Measurements from ENCODE around the gene TANGO6.

TANGO6 gene

DNA sequence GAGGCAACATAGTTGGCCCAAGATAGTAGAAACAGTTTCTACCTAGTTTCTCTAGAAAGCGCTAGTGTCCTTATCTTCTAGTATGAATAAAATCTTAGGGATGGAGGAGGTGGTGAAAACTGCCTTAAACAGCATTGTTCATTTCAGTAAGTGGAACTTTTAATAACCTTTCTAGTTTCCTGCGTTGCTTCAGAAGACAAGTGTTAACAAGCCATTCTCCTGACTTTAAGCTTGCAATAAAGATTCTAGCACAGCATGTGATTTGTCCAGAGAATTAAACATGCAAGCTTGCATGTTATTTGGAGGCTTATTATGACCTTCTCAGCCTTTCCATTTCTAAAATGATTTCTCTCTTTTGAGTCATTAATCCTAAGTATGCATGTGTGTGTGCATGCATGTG, 72.3 kb downstream of the TANGO6 start:
- no peak for DNase-seq

DNA sequence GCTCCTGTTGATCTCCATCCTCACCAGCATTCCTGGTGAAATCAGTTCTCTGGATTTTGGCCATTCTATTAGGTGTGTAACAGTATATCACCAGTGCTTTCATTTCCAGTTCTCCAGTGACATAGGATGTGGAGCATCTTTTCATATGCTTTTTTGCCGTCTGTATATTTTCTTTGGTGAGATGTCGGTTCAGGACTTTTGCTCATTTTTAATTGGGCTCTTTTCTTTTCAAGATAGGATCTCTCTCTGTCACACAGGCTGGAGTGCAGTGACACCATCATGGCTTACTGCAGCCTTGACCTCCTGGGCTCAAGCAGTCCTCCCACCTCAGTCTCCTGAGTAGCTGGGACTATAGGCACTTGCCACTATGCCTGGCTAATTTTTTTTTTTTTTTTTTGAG, 74.2 kb downstream of the TANGO6 start:
- DNase-seq = no peak

DNA sequence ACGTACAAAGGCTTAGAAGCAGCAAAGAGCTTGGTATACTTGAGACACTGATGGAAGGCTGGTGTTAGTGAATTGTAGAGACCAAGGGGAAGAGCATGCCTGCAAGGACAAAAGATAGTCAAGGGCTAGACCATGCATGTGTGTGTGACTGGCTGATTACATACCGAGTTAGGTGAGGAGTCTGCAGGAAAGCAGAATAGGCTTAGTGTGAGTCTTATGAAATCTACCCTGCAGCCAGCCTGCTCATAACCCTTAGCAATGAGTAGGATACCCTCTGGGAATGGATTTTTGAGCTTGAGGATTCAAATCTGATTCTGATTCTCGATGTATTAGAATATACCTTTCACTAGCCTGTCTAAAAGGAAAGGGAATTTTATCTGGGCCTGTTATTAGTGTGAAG, 77.0 kb downstream of the TANGO6 start:
- DNase-seq = no peak

DNA sequence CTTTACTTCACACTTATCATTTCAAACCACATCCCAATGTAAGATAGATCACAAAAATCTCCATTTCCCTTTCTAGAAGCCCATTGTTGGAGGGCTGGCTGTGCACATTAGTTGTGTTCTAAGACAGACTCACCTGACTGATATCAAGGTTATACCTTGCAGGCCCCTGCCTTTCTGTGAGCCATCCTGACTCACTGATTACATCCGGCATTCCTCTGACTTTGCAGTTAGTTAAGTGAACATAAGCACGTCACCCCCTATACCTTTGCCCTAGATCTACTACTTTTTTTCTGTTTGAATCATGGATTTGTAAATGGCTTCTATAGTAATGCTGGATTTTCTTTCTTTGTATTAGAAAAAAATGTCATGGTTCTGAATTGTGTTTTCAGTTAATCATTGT, 78.3 kb downstream of the TANGO6 start:
- no peak for DNase-seq

DNA sequence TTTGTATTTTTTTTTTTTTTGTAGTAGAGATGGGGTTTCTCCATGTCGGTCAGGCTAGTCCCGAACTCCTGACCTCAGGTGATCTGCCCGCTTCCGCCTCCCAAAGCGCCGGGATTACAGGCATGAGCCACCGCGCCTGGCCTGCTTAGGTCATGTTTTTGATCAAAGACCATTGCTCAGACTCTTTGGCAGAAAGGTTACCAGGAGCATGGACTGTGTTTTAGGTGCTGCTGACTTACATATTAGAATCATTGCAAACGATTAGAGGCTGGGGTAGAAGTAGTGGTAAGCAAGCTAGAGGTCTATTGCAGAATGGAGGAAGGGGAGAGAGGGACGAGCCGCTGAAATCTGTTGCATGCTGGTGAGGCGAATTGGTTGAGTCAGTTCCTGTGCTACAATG, 79.8 kb downstream of the TANGO6 start:
- no peak for DNase-seq

DNA sequence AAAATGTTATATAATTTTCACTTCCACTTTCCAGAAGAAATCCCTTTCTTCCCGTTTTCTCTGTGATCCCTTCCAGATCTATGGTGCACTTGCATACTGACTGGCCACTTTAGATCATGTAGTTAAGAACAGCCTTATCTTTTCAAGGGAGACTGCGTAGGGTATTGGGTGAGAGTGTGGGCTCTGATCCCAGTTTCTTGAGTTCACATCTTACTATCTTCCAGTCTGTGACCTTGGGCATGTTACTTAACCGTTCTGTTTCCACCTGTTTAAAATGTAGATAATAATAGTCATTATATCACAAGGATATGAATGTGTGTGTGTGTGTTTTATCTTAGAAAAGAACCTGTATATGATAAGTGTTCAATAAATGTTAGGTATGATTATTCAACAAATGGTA, 83.7 kb downstream of the TANGO6 start:
- no peak for DNase-seq

DNA sequence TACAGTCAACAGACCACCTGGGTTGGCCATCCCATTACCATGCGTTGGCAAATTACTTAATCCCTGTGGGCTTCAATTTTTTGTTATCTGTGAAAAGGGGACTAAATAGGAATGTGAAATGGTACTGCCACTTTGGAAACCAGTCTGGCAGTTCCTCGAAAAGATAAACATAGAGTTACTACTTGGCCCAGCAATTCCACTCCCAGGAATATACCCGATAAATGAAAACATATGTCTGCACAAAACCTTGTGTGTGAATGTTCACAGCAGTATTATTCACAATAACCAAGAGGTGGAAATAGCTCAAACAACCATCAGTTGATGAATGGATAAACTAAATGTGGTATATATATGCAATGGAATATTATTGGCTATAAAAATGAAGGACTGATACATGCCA, 87.9 kb downstream of the TANGO6 start:
- DNase-seq = no peak

DNA sequence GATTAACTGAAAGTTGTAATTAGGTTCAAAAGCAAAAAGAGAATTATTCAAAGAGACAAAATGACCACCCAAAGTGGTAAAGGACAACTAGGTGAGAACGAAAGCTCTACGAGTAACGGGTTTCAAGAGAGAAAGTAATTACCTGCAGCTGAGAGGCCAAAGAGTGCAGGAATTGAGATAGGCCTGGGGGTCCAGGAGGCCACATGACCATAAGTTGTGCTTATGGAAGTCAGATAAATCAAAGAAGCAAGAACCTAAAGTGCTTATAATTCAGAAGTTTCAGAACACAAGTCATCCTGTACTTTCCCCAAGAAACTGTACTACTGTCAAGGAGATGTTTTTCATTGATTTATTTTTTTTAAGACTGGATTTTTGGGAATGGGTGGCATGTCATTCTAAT, 91.1 kb downstream of the TANGO6 start:
- DNase-seq = no peak

DNA sequence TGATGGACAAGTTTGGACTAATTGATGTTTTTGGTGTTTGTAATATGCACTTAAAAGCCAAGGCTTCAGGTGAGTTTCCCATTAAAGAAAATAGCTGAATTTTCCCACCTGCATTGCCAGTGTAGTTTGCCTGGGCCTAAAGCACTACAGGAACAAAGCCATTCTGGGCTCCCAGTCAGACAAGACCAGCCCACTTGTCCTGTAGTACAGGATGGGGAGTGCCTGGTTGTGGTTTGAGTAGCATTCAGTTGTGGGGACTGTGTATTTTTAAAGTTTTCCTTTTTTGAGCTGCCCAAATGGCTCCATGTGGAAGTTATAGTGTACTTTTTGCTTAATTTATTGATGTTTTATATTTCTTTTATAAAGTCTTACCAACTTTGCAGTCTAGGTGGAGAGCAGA, 91.7 kb downstream of the TANGO6 start:
- DNase-seq = no peak

DNA sequence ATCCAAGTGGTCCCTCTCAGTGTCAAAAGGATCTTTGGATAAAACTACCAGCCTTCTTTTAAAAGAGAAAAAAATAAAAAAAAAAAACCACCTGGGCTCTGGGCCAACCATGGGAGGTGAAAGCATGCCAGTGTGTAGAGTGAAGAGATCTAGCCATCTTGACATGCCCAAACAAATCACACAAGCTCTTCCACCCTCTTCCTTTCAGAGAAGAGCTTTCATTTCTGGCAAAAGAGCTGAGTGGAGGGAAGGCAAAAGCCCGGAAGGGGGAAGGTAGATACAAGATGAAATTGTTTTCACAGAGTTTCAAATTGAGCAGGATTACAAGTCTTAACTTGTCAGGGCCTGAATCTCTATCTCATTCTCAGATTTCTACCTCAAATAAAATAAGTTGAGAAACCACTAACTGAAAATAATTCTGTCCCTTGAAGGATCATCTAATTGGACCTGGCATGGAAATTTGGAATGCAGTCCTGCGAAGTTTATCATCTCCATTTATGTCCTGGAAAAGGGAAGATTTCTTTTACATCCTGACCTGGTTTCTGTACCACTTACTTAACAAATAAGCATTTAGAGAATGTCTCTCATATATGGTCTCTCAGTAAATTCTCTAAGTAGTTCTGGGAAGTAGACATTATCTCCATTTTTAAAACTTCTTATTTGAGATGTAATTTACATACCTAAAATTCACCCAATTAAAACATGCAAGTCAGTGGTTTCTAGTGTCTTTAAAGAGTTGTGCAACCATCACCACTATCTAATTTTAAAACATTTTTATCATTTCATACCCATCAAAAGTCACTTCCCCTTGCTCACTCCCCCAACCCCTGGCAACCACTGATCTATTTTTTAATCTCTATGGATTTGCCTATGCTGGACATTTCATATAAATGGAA, 93.7 kb downstream of the TANGO6 start:
- DNase-seq = no peak

DNA sequence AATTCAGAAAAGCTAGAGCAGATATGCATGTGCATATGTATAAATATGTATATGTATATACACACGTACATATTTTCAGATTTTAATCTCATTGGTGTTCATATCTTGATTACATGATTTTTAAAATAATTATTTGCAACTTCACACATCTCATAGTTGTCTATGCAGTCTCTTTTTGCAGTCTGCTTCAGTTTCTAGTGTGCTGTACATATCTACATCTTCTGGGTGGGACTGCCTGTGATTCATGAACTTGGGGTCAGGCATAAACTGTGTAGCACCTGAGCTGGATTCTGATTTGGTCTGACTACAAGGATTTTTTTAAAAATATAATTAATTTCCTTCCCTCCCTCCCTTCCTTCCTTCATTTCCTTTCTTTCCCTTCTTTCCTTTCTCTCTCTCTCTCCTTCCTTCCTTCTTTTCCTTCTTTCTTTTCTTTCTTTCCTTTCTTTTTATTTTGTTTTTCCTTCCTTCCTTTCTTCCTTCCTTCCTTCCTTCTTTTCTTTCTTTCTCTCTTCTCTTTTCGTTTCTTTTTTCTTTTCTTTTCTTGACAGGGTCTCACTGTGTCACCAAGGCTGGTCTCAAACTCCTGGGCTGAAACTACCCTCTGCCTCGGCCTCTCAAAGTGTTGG, 96.5 kb downstream of the TANGO6 start:
- no peak for DNase-seq

DNA sequence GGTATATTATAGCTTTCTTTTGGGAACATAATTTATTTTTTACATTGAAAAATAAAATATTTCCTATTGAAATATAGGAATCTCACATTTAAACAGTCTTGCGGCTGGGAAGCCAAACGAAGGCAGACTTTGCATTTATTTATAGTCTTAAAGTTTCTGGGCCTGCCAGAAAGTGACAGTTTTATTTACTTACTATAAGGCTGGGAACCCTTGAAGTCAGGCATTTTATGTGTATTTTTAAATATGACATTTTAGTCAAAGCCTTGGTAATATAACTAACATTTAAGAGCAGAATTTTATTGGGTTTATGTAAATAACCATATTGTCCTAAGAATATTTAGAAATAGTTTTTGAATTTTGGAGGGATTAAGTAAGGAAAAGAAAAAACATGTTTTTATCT, 97.5 kb downstream of the TANGO6 start:
- DNase-seq = no peak

DNA sequence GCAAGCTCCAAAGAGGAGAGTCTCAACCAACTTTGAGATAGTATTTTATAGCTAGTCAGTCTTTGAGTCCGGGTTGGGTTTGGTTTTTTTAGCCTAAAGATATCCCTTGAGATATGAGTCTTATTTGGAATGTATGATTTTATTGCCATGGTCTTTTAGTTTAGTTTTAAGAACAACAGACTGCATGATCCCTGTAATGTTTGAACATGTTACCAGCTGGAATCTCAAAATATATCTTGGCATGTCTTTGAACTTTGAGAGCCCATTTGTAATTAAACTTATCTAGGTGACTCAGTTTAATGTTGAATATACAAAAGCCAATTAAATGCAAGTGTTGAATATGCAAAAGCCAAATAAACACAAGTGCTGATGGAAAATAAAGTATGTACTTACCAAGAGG, 100.6 kb downstream of the TANGO6 start:
- no peak for DNase-seq

DNA sequence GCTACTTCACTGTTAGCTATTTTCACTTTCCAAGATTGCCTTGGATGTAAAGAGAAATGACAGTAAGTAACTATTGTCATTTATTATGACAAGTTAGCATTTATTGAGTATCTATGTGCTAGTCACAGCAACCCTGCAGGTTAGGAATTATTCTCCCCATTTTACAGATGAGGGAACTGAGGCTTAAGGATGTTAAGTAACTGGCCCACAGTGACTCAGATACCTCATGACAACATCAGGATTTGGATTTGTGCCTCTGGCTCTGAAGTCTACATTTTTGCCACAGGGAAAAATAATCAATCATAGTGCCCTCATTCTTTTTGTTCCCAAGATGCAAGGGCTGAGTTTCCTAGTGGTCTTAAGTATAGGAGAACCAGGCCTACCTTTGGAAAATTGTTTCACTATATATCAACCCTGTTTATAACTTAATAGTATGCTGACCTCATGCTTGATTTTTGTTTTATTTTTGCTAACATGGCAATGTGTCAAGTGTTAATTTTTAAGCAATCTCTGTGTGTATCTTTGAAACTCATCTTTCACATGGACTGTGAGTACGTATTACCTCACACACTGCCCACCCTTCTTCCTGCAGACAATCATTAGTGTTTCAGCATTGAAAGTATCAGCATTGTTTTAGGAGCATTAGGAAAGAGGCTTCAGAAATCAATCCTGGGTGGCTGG, 105.0 kb downstream of the TANGO6 start:
- DNase-seq = no peak

DNA sequence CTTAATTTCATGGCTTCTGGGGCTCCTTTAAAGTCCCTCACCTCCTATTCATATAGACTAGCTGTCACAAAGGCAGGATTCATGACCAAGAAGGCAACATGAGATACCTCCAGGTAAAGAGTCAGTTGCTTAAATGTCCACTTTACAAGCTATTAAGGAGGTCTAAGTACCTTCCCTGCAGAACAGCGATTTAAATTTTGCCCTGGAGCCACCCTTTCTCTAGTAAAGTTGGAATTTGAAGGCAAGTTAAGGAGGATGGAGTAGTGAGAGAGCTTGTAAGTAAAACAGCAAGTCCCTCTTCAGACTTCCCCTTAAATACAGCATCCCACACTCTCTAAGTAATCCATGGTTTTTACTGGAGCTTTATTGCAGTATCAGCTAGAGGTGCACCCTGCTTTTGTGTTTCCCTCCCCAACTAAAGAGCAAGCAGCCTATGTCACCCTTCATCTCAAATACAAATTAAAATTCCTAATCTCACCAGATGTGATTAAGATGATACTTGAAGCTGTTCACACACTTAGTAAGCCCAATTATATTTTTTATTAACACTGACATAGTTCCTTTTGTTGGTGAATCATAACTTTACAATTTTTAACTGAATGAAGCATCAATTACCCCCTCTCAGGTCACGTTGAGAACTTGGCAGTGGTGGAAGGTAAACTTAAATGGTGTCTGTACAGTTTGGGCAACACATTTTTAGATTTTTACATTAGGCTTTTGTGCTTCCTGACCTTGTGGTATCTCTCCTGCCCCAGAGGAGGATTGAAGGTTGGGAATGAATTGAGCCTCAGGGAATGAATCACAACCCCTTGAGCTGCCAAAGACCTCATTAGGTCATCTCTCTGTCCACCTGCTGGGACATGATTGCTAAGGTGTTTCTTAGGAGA, 108.9 kb downstream of the TANGO6 start:
- no peak for DNase-seq

DNA sequence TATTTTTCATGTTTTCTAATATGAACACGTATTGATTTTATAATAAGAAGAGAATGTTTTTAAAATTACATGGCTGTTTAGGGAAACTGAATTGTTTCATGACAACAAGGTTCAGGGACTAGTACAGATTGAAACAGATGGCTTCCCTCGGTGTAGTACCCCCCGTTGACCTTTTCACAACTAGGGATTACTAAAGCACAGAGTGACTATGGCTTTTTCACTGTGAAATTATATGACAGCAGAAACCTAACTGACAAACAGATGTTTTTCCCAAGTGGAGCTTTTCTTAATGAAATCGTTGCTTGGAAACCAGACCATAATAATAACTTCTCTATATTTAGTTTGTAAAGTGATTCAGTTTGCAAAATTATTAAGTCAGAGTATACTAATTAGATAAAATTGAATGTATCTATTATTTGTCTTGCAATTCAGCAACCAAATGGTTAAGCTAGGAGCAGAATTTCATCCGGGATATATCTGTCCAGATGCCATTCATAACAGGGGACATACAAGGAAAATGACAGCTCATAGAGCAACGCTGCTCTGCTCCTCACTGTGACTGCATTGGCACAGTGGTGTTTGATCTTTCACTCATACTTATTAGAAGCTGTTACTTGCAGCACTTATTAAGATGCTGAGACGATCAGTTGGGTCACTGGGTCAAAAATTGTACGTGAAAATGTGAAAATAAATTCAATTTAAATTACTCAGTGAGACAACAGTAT, 111.7 kb downstream of the TANGO6 start:
- no peak for DNase-seq

DNA sequence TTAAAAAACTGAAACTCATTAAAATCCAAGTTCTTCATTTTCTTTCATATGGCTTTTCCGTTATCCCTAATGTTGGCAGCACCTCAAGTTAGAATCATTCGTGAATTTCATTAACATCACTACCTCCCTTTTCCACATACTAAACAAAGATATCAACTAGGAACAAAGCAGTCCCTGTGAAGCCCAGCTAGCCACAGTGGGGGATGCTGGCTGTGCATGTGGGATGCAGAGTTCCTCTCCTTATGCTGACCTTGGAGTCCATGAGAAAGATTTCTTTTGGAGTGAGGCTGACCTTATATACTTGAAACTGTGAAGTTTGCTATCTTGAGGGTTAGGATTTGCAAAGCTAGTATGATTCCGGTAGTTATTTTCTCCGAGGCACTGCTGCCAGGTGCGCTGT, 117.6 kb downstream of the TANGO6 start:
- no peak for DNase-seq

DNA sequence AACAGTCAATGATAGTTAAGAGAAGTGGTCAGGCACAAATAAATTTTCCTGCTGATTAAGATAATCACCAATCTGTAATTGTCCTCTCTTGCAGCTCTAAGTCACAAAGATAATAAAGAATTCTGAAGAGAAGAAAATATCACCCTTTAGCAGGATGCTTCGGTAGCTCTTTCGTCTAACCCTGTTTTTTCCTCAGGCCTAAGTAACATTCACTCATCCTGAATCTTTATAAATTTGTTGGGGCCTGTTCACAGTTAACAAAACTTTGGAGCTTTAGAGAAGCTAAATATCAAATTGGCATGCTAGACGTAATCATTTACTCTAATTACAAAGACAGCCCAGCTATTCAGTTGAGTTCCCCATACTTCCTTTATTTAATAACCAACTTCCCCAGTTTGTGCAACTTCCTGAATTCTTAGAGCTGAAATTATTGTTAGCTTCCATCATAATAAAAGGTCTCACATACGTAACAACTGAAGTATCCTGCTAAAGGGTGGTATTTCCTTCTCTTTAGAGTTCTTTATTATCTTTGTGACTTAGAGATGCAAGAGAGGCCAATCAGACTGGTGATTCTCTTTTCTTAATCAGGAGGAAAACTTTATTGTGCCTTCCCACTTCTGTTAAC, 118.6 kb downstream of the TANGO6 start:
- DNase-seq = no peak

DNA sequence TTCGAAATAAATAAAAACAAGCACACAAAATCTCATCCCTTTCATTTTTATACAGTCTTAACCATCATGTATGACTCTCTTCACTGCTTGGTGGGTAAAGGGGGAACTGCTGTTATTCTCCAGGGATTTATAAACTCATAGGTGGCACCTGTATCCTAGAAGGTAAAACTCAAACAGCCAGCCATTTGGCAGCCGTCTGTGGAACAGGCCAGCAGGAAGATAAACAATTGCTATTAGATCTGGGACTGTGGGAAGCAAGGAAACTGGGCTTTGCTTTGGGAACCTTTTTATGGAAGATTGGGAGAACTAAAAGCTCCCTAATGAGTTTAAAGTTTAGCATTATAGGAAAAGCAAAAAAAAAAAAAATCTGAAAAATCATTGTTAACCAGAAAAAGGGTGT, 126.0 kb downstream of the TANGO6 start:
- no peak for DNase-seq

DNA sequence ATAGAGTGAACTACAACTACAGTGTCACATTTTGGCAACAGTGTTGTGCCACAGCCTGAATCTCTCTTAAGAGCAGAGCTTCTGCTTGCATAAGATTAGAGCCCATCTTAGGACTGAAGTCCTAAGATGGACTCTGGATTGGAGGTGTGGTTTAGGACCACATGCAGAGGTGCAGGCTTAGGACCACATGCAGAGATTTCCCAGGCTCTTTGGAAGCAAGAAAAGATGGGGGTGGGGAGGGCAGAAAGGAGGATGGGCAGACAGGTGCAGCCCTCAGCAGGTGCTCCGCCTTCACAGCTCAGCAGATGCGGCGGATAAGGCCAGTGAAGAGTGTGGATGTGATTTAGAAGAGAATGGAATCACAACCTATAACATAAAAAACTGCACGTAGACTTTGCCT, 128.7 kb downstream of the TANGO6 start:
- no peak for DNase-seq

DNA sequence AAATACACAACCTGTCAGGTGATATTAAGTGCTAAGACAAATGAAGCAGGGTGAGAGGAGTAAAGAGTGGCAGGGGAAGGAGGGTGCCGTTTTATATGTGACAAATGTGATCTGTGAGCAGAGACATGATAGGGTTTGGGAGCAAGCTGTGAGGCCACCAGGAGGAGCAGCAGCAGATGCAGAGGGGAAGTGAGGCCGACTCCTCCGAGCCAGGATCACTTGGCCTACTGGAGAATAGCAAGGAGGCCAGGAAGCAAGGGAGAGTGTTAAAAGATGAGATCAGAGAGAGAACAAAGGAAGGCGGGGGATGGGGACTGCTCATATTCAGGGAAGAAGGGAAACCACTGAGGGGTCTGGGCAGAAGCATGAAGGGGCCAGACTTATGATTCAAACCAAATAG, 129.4 kb downstream of the TANGO6 start:
- DNase-seq = no peak

DNA sequence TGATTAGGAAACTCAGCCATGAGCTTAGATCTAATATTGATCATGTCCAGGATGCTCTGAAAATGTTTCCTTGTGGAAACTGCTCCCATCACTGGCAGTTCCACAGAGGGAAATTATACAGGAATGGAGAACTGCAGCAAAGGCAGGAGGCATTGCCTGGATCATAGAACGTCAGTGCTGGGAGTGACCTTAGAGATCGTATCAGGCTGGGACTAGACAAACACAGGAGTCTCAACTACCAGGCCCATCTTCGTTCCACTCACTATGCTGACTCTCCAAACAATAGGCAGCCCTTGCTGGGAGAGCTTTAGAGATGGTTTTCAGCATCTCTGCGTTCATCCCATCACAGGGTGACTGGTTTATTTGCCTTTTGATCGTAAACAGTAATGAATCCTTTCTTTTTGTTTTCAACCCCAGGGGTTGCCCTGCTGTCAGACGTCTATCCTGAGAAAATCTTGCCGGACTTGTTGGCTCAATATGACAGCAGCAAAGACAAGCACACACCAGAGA, 130.3 kb downstream of the TANGO6 start:
- DNase-seq = no peak

Data from stimulated activated CD4-positive, alpha-beta T cell treated with anti-CD3 and anti-CD28 coated beads, Interleukin-4, amount 100 ng/mL, for 1 hour (primary cell).